WTC11 (cell line): ENCODE data around the gene FKBP11. TPM values are rescaled to one million over a fixed set of nuclear protein-coding genes. Genes with fewer than 3 reads are reported as not detected.
A peak's percentile ranks its signal among the peaks of the same experiment; 100 is the strongest.

Source experiments
- ATAC-seq: fragments of 200-7000 bp; cut with Tn5 transposase; 2 replicates; pipeline ENCODE4 v1.10.0; 2021; ENCODE audit warnings: mild to moderate bottlenecking, moderate library complexity
- CTCF ChIA-PET: fragments of 300-600 bp; sonication (Branson Sonifier 250); formaldehyde crosslinking; loops from one replicate; lab custom pipeline; 2021; ENCODE audit warnings: antibody characterized with exemption; lab: Charles Lee
- POLR2A ChIA-PET: fragments of 350-600 bp; sonication (Branson Sonifier 250); formaldehyde crosslinking; loops from one replicate; lab custom pipeline; 2021; ENCODE audit warnings: antibody characterized with exemption; lab: Charles Lee
- DNase-seq: peaks from one replicate; pipeline ENCODE4 v3.0.0; 2021; ENCODE audit warnings: low spot score
- H3K27ac Mint-ChIP-seq: 2 replicates; pipeline ENCODE4 v1.8.0; 2021; ENCODE audit warnings: mixed read lengths
- H3K27me3 Mint-ChIP-seq: 2 replicates; pipeline ENCODE4 v1.8.0; 2021; ENCODE audit warnings: low read depth, mild to moderate bottlenecking, moderate library complexity, mixed read lengths
- H3K36me3 Mint-ChIP-seq: 2 replicates; pipeline ENCODE4 v1.8.0; 2021; ENCODE audit warnings: mixed read lengths
- H3K4me1 Mint-ChIP-seq: 2 replicates; pipeline ENCODE4 v1.8.0; 2022; ENCODE audit warnings: mixed read lengths
- H3K4me3 Mint-ChIP-seq: 2 replicates; pipeline ENCODE4 v1.8.0; 2021; ENCODE audit warnings: mild to moderate bottlenecking, moderate library complexity, mixed read lengths
- H3K9me3 Mint-ChIP-seq: 2 replicates; pipeline ENCODE4 v1.8.0; 2021; ENCODE audit warnings: mixed read lengths
- ATF6 ChIP-seq: sonication (generic); formaldehyde crosslinking; IDR thresholded peaks from 2 replicates; pipeline ENCODE4 v1.8.1; 2023; ENCODE audit warnings: mild to moderate bottlenecking, missing genetic modification reagents
- ELF4 ChIP-seq: sonication (generic); formaldehyde crosslinking; IDR thresholded peaks from 2 replicates; pipeline ENCODE4 v1.8.1; 2022; ENCODE audit warnings: low read depth, mild to moderate bottlenecking, moderate library complexity, missing genetic modification reagents
- ETV6 ChIP-seq: sonication (generic); formaldehyde crosslinking; IDR thresholded peaks from 2 replicates; pipeline ENCODE4 v1.8.1; 2022; ENCODE audit warnings: mild to moderate bottlenecking, missing genetic modification reagents
- NR1H2 ChIP-seq: sonication (generic); formaldehyde crosslinking; IDR thresholded peaks from 2 replicates; pipeline ENCODE4 v1.9.0; 2021; ENCODE audit warnings: mild to moderate bottlenecking, moderate library complexity, missing genetic modification reagents
- NR3C1 ChIP-seq: sonication (generic); formaldehyde crosslinking; conservative IDR thresholded peaks from 2 replicates; pipeline ENCODE4 v1.8.1; 2023; ENCODE audit warnings: low read depth, mild to moderate bottlenecking, missing genetic modification reagents
- SP1 ChIP-seq: sonication (generic); formaldehyde crosslinking; conservative IDR thresholded peaks from 2 replicates; pipeline ENCODE4 v1.8.1; 2022; ENCODE audit warnings: missing genetic modification reagents
- TEAD1 ChIP-seq: sonication (generic); formaldehyde crosslinking; IDR thresholded peaks from 2 replicates; pipeline ENCODE4 v1.8.0; 2022; ENCODE audit warnings: mild to moderate bottlenecking, missing genetic modification reagents
- TP53 ChIP-seq: sonication (generic); formaldehyde crosslinking; IDR thresholded peaks from 2 replicates; pipeline ENCODE4 v1.8.1; 2023; ENCODE audit warnings: mild to moderate bottlenecking, missing genetic modification reagents
- ZNF232 ChIP-seq: sonication (generic); formaldehyde crosslinking; IDR thresholded peaks from 2 replicates; pipeline ENCODE4 v1.8.0; 2022; ENCODE audit warnings: mild to moderate bottlenecking, missing genetic modification reagents
- total RNA-seq: library from RNA; stranded (reverse); gene quantifications from 3 replicates; pipeline ENCODE4 v1.2.3, GENCODE V29; 2021
- TF ChIP-seq, protein P1 (sequence below): sonication (generic); formaldehyde crosslinking; conservative IDR thresholded peaks from 2 replicates; pipeline ENCODE4 v1.8.1; 2023; ENCODE audit warnings: mild to moderate bottlenecking, low read depth, missing genetic modification reagents, moderate library complexity
- TF ChIP-seq, protein P2 (sequence below): sonication (generic); formaldehyde crosslinking; IDR thresholded peaks from 2 replicates; pipeline ENCODE4 v1.8.0; 2022; ENCODE audit warnings: mild to moderate bottlenecking, missing genetic modification reagents

FKBP11 gene
- total RNA-seq, 1 experiment from 2014 or later, result 64.5 TPM

DNA sequence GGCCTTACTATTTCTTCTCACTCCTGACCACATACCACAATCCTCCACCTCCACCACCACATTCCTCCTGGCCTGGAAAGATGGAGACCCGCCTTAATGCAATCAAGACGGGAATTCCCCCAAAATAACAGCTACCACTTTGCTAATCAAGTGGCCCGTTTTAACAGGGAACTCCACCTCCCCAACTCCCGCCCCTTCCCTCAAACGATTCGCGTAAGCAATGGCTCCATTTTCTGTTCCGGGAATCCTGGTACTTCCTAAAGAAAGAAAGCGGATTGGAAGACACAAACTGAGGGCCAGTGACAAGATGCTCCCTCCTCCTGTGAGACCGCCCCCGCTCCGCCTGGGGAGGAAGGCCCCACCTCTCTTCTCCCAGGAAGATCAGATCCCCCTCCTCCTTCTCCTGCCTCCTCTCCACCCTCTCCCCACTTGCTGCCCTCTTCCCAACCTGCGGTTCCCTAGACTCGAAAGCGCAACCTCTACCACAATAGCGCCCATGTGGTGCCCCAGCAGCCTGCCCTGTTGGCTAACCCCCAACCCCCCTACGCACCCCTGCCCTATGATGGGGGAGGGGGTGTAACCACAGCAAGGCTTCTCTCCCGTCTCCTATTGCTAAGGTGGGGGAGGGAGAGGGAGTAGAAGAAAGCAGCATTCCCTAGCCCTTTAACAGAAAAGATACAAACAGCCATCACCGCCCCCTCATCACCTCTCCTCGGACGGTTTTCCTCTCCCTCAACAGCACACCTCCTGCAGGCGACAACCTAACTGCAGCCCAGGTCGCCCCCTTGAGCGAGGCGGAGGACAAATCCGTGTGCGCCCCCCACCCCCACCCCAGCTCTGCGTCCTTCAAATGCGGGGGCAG is 31.2 kb upstream of the FKBP11 start:
- TF ChIP-seq ETV6 (CRISPR knock-in tag), result peak; percentile 54; the same call in 1 of the 2 replicates
- no peak for TF ChIP-seq ELF4 (CRISPR knock-in tag)
- peak; percentile 27; the same call in 1 of the 2 replicates for TF ChIP-seq SP1
- 0 out of 2 replicates have a peak, but pooled peaks have one; percentile 9 for TF ChIP-seq TP53 (CRISPR knock-in tag)
- Mint-ChIP-seq H3K27me3 (peaks cover 7% of the 10 kb centered on the region; the same call in 1 of the 2 replicates), H3K9me3 (no peaks in the 10 kb centered on the region), H3K4me3 (peak overlapping the region; percentile 95), H3K4me1 (peaks cover 31% of the 10 kb centered on the region), H3K36me3 (peaks cover 19% of the 10 kb centered on the region), H3K27ac (peak overlapping the region; percentile 97)
- ATAC-seq (peak; percentile 79), DNase-seq (peak; percentile 87)
- ChIA-PET POLR2A (interaction anchor here (0.9 to 2.2 kb wide), 10 partner anchors 9 to 104 kb away, joined by 3 to 10 read pairs (median 5); partner anchors contain the start of genes DDX23, FKBP11 and WNT10B), CTCF (interaction anchor here (0.9 to 3.6 kb wide), 20 partner anchors 10 to 203 kb away, joined by 3 to 38 read pairs (median 9); partner anchors contain the start of genes FKBP11, WNT1 and WNT10B)

GRCh38 chr12:48954841-48955501 is 29.7 kb upstream of the FKBP11 start:
- Mint-ChIP-seq H3K27me3 (no peaks in the 10 kb centered on the region), H3K9me3 (no peaks in the 10 kb centered on the region), H3K4me3 (peak overlapping the region; percentile 95), H3K4me1 (peaks cover 31% of the 10 kb centered on the region), H3K27ac (peak overlapping the region; percentile 68), H3K36me3 (peaks cover 19% of the 10 kb centered on the region)
- TF ChIP-seq TEAD1 (CRISPR knock-in tag) (no peak), ZNF232 (CRISPR knock-in tag) (no peak)
- ChIA-PET CTCF (interaction anchor here (1.1 to 1.4 kb wide), 2 partner anchors 25 to 64 kb away, joined by 3 to 4 read pairs; no protein-coding TSS in a partner anchor), POLR2A (interaction anchor here (0.5 kb wide), 1 partner anchor 96 kb away, joined by 7 read pairs; no protein-coding TSS in a partner anchor)
- ATAC-seq (no peak), DNase-seq (no peak)

GRCh38 chr12:48954061-48954460 is 28.8 kb upstream of the FKBP11 start:
- ChIA-PET CTCF (interaction anchor here (1.4 kb wide), 2 partner anchors 26 to 34 kb away, joined by 4 to 5 read pairs; no protein-coding TSS in a partner anchor), POLR2A (no interaction called here)
- ATAC-seq, result no peak
- DNase-seq, result no peak
- no peak overlapping the region for H3K4me3 Mint-ChIP-seq
- peaks cover 22% of the 10 kb centered on the region for H3K36me3 Mint-ChIP-seq
- TF ChIP-seq NR1H2, result no peak
- TF ChIP-seq, protein P1, sequence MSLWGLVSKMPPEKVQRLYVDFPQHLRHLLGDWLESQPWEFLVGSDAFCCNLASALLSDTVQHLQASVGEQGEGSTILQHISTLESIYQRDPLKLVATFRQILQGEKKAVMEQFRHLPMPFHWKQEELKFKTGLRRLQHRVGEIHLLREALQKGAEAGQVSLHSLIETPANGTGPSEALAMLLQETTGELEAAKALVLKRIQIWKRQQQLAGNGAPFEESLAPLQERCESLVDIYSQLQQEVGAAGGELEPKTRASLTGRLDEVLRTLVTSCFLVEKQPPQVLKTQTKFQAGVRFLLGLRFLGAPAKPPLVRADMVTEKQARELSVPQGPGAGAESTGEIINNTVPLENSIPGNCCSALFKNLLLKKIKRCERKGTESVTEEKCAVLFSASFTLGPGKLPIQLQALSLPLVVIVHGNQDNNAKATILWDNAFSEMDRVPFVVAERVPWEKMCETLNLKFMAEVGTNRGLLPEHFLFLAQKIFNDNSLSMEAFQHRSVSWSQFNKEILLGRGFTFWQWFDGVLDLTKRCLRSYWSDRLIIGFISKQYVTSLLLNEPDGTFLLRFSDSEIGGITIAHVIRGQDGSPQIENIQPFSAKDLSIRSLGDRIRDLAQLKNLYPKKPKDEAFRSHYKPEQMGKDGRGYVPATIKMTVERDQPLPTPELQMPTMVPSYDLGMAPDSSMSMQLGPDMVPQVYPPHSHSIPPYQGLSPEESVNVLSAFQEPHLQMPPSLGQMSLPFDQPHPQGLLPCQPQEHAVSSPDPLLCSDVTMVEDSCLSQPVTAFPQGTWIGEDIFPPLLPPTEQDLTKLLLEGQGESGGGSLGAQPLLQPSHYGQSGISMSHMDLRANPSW, result no peak
- no peaks in the 10 kb centered on the region for H3K9me3 Mint-ChIP-seq
- no peak overlapping the region for H3K27ac Mint-ChIP-seq
- H3K4me1 Mint-ChIP-seq, result peaks cover 31% of the 10 kb centered on the region
- no peaks in the 10 kb centered on the region for H3K27me3 Mint-ChIP-seq

- CTCF ChIA-PET, result interaction anchor here (0.6 to 1.8 kb wide), 7 partner anchors 14 to 137 kb away, joined by 3 to 4 read pairs (median 3); no protein-coding TSS in a partner anchor
- POLR2A ChIA-PET, result no interaction called here
- no peak overlapping the region; the same call in 1 of the 2 replicates for H3K27ac Mint-ChIP-seq
- no peak overlapping the region for H3K4me3 Mint-ChIP-seq
- H3K36me3 Mint-ChIP-seq, result peaks cover 25% of the 10 kb centered on the region
- no peaks in the 10 kb centered on the region for H3K27me3 Mint-ChIP-seq
- H3K9me3 Mint-ChIP-seq, result no peaks in the 10 kb centered on the region
- no peak for ATAC-seq
- no peak for TF ChIP-seq ATF6
- TF ChIP-seq NR3C1 (CRISPR knock-in tag), result no peak
- TF ChIP-seq, protein P2, sequence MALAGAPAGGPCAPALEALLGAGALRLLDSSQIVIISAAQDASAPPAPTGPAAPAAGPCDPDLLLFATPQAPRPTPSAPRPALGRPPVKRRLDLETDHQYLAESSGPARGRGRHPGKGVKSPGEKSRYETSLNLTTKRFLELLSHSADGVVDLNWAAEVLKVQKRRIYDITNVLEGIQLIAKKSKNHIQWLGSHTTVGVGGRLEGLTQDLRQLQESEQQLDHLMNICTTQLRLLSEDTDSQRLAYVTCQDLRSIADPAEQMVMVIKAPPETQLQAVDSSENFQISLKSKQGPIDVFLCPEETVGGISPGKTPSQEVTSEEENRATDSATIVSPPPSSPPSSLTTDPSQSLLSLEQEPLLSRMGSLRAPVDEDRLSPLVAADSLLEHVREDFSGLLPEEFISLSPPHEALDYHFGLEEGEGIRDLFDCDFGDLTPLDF (CRISPR knock-in tag), result no peak
- DNase-seq, result no peak
- peaks cover 27% of the 10 kb centered on the region for H3K4me1 Mint-ChIP-seq
Observed at GRCh38 chr12:48952691-48953090, 27.4 kb upstream of the FKBP11 start.
